ENCODE results near the gene SULF2.

- no peak for TF ChIP-seq CTCF (conservative IDR thresholded peaks at IDR 0.05; ENCODE audit: low read length)
- no peak for TF ChIP-seq EZH2phosphoT487 (IDR thresholded peaks at IDR 0.05; ENCODE audit: borderline replicate concordance)
Observed at GRCh38 chr20:47810721-47811347, 25.6 kb upstream of the SULF2 start.
